ENCODE data around the gene TEKT1. TPM values are rescaled to one million over a fixed set of nuclear protein-coding genes. Genes with fewer than 3 reads are reported as not detected.

Gene TEKT1
- total RNA-seq, 4 donors from 2014 or later, result not detected

DNA sequence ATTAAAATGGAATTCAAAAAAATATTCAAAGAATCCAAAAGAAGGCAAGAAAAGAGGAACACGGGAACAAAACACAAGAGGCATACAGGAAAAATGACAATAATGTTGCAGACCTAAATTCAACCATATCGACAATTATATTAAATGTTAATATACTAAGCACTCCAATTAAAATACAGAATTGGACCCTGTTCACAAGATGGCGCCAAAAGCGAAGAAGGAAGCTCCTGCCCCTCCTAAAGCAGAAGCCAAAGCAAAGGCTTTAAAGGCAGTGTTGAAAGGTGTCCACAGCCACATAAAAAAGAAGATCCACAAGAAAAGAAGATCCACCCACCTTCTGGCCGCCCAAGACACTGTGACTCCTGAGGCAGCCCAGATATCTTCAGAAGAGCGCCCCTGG lies 82.0 kb downstream of the TEKT1 start:
- DNase-seq (ENCODE audit: low spot score) (no peak), ATAC-seq (ENCODE audit: low FRiP score) (no peak)
- TF ChIP-seq, protein P1, sequence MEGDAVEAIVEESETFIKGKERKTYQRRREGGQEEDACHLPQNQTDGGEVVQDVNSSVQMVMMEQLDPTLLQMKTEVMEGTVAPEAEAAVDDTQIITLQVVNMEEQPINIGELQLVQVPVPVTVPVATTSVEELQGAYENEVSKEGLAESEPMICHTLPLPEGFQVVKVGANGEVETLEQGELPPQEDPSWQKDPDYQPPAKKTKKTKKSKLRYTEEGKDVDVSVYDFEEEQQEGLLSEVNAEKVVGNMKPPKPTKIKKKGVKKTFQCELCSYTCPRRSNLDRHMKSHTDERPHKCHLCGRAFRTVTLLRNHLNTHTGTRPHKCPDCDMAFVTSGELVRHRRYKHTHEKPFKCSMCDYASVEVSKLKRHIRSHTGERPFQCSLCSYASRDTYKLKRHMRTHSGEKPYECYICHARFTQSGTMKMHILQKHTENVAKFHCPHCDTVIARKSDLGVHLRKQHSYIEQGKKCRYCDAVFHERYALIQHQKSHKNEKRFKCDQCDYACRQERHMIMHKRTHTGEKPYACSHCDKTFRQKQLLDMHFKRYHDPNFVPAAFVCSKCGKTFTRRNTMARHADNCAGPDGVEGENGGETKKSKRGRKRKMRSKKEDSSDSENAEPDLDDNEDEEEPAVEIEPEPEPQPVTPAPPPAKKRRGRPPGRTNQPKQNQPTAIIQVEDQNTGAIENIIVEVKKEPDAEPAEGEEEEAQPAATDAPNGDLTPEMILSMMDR (IDR thresholded peaks at IDR 0.05), result no peak

DNA sequence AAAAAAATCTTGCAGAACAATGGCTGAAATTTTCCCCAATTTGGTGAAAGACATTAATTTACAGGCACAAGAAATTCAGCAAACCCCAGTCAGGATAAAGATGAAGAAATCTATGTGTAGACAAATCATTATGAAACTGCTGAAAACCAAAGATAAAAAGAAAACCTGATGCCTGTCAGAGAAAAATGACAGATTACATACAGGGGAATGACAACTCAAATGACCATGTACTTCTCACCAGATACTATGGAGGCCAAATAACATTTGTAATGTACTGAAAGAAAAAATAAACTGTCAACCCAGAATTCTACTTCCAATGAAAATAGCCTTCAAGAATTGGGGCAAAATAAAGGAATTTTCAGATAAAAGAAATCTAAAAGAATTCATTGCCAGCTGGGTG lies 82.9 kb downstream of the TEKT1 start:
- ATAC-seq (ENCODE audit: low FRiP score) (no peak), DNase-seq (ENCODE audit: low spot score) (no peak)
- TF ChIP-seq, protein P1 (IDR thresholded peaks at IDR 0.05), result no peak

Small RNA genes lying within 50 kb of the gene (small RNA-seq; reads per million reads assigned to genes)
- gene AC004706.2, result not detected

Other genes starting within 250 kb of the TEKT1 start
- gene KIAA0753, start 191.0 kb downstream of the TEKT1 start, total RNA-seq, result 10 to 100 TPM in 3 of 4 donors, 1 to 10 TPM in 1; 9.5 to 11.8 (median 11.1) TPM
- gene TXNDC17, start 190.7 kb downstream of the TEKT1 start, total RNA-seq, result 100 to 1,000 TPM in 2 of 4 donors, 10 to 100 TPM in 2; 58.5 to 155 (median 109) TPM
- gene MED31, start 180.1 kb downstream of the TEKT1 start, total RNA-seq, result 1 to 10 TPM; 5.5 to 9.9 (median 8.2) TPM
- gene C17orf100, start 180.0 kb downstream of the TEKT1 start, total RNA-seq, result under 1 TPM; 0.56 to 0.79 (median 0.63) TPM
- under 1 TPM in 1 of 4 donors, not detected in 3; 0.25 TPM for gene SLC13A5, start 118.4 kb downstream of the TEKT1 start, total RNA-seq
- 100 to 1,000 TPM in 1 of 4 donors, 10 to 100 TPM in 3; 17.5 to 201 (median 33.6) TPM for gene XAF1, start 75.7 kb downstream of the TEKT1 start, total RNA-seq
- 1 to 10 TPM in 2 of 4 donors, under 1 TPM in 1, not detected in 1; 0.75 to 1.1 (median 1.0) TPM for gene FBXO39, start 55.5 kb downstream of the TEKT1 start, total RNA-seq
- gene ALOX12, start 164.3 kb upstream of the TEKT1 start, total RNA-seq, result under 1 TPM in 1 of 4 donors, not detected in 3; 0.25 TPM
- gene RNASEK, start 180.9 kb upstream of the TEKT1 start, total RNA-seq, result 100 to 1,000 TPM in 3 of 4 donors, 10 to 100 TPM in 1; 34.4 to 253 (median 130) TPM
- 10 to 100 TPM in 1 of 4 donors, 1 to 10 TPM in 3; 4.6 to 11.2 (median 8.2) TPM for gene BCL6B, start 191.3 kb upstream of the TEKT1 start, total RNA-seq
- 1 to 10 TPM in 3 of 4 donors, under 1 TPM in 1; 0.74 to 2.2 (median 1.5) TPM for gene SLC16A13, start 204.3 kb upstream of the TEKT1 start, total RNA-seq
- gene SLC16A11, start 212.4 kb upstream of the TEKT1 start, total RNA-seq, result under 1 TPM in 3 of 4 donors, not detected in 1; 0.44 to 0.60 (median 0.47) TPM
- 10 to 100 TPM in 3 of 4 donors, 1 to 10 TPM in 1; 7.2 to 21.7 (median 15.7) TPM for gene CLEC10A, start 248.5 kb upstream of the TEKT1 start, total RNA-seq